ENCODE data around the gene C1QTNF1. TPM values are rescaled to one million over a fixed set of nuclear protein-coding genes. Genes with fewer than 3 reads are reported as not detected.

C1QTNF1 gene
- total RNA-seq, 1 experiment from 2014 or later: 18.6 TPM

DNA sequence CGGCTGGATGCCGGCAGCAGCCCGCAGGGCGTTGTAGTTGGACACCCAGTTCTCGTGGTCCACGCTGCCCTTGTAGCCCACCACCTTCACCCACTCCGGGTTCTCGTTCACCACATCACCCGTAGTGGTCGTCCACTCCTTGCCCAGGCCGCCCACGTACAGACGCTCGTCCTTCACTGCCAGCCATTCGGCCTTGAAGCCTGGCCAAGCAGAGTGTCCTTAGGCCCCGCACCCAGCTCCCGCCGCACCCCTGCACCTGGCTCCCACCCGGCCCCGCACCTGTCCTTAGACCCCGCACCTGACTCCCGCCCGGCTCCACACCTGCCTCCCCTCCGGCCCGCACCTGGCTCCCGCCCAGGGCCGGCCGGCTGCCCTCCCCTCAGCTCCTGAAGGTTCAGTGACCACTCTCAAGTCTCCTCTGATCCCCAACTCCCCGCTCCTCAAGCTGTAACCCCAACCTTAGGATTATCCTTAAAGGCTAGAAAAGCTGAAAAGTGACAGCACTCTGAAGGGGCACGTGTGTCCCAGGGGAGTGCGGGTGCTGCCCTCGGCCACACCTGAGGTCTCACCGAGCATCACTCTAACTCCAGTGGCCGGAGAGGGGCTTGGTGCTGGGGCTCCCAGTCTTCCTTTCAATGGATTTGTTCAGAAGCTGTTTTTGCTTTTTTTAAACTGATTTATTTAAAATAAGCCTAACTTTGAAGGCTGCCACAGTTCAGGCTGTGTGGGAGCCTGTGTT, 28.8 kb upstream of the C1QTNF1 start:
- H3K9me2 ChIP-seq (replicated peaks; ENCODE audit: low read length): no peaks in the 10 kb centered on the region
- H3K9ac ChIP-seq (ENCODE audit: low read length): peak overlapping the region; percentile 60
- ATAC-seq (no peak), DNase-seq (no peak)
- peaks cover 46% of the 10 kb centered on the region for H3K4me1 ChIP-seq (ENCODE audit: insufficient read depth, low read length)
- H3K27me3 ChIP-seq (ENCODE audit: low read length): no peaks in the 10 kb centered on the region
- no peak overlapping the region for H2AFZ ChIP-seq (ENCODE audit: low read length)
- peaks cover 13% of the 10 kb centered on the region for H4K20me1 ChIP-seq (ENCODE audit: low read length)
- H3K4me2 ChIP-seq (ENCODE audit: low read length): peak overlapping the region; percentile 65
- CTCF ChIA-PET: interaction anchor here (0.7 to 1.8 kb wide), 3 partner anchors 10 to 79 kb away, joined by 3 to 9 read pairs (median 4); partner anchors contain the start of gene ENGASE
- H3K36me3 ChIP-seq (ENCODE audit: low read depth, low read length): peaks cover 77% of the 10 kb centered on the region
- TF ChIP-seq EZH2phosphoT487 (IDR thresholded peaks at IDR 0.05; ENCODE audit: borderline replicate concordance, low read length): no peak
- H3K79me2 ChIP-seq (ENCODE audit: low read length): peaks cover 86% of the 10 kb centered on the region
- H3K27ac ChIP-seq (ENCODE audit: low read length): peak overlapping the region; percentile 91
- intact Hi-C loops (cut with micrococcal nuclease): no loop called here
- H3K4me3 ChIP-seq (ENCODE audit: low read length): peak overlapping the region; percentile 9; the same call in 1 of the 2 replicates
- no peaks in the 10 kb centered on the region for H3K9me3 ChIP-seq (ENCODE audit: low read length)
- POLR2A ChIA-PET (ENCODE audit: unreplicated experiment): interaction anchor here (0.6 kb wide), 1 partner anchor 28 kb away, joined by 6 read pairs; no protein-coding TSS in a partner anchor
- BruUV-seq (replicated peaks): no TSS peak
- peaks cover 12% of the 10 kb centered on the region for H3F3A ChIP-seq (ENCODE audit: low read length, unreplicated experiment)

DNA sequence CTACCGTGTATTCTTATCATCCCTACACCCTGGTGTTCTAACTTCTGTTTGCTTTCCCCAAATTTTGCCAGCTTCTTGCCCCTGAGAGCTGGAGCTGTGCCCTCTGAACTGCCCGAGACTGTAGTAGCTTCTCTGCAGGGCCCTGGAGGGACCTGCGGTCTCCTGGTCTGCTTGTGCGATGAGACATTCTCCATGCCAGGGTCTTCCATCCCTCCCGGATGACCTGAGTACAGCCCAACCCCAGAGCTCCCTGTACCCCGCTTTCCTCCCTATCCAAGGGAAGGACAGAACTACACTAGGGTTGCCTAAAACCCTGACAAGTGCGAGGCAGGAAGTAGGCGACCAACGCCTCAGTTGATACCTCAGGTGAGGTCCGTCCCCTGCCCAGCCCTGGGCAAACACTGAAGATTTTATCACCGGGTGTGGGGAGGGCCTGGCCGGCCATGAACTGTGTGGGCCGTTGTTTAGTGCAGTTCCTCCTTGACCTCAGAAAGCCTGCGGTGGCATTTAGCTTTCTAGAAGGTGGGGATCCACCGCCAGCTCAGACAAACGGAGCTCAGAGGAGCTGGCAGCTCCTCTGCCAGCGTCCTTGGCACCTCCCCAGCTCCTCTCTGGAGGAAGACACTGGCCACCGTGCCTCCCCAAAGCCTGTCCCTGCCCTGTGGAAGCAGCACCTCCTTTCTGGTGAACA, 28.1 kb upstream of the C1QTNF1 start:
- H3K4me3 ChIP-seq (ENCODE audit: low read length): peak overlapping the region; percentile 9; the same call in 1 of the 2 replicates
- H3K27me3 ChIP-seq (ENCODE audit: low read length): no peaks in the 10 kb centered on the region
- H3K27ac ChIP-seq (ENCODE audit: low read length): peak overlapping the region; percentile 91
- ChIA-PET CTCF (interaction anchor here (0.6 to 1.8 kb wide), 9 partner anchors 9 to 454 kb away, joined by 3 to 9 read pairs (median 4); partner anchors contain the start of gene ENGASE), POLR2A (ENCODE audit: unreplicated experiment) (interaction anchor here (0.6 to 1.4 kb wide), 11 partner anchors 9 to 1711 kb away, joined by 3 to 25 read pairs (median 4); partner anchors contain the start of gene CANT1)
- TSS peak; percentile 28 for BruUV-seq (replicated peaks)
- DNase-seq (peak; percentile 96), ATAC-seq (peak; percentile 79)
- H3K4me2 ChIP-seq (ENCODE audit: low read length): peak overlapping the region; percentile 65
- H2AFZ ChIP-seq (ENCODE audit: low read length): no peak overlapping the region
- H3K9me2 ChIP-seq (replicated peaks; ENCODE audit: low read length): no peaks in the 10 kb centered on the region
- intact Hi-C loops (cut with micrococcal nuclease): no loop called here
- H3K9ac ChIP-seq (ENCODE audit: low read length): peak overlapping the region; percentile 60
- peaks cover 48% of the 10 kb centered on the region for H3K4me1 ChIP-seq (ENCODE audit: insufficient read depth, low read length)
- peaks cover 12% of the 10 kb centered on the region for H3F3A ChIP-seq (ENCODE audit: low read length, unreplicated experiment)
- peaks cover 13% of the 10 kb centered on the region for H4K20me1 ChIP-seq (ENCODE audit: low read length)
- peaks cover 93% of the 10 kb centered on the region for H3K79me2 ChIP-seq (ENCODE audit: low read length)
- H3K36me3 ChIP-seq (ENCODE audit: low read depth, low read length): peaks cover 72% of the 10 kb centered on the region
- no peaks in the 10 kb centered on the region for H3K9me3 ChIP-seq (ENCODE audit: low read length)
- no peak for TF ChIP-seq EZH2 (IDR thresholded peaks at IDR 0.05; ENCODE audit: low read length, unreplicated experiment)
- TF ChIP-seq EZH2phosphoT487 (IDR thresholded peaks at IDR 0.05; ENCODE audit: borderline replicate concordance, low read length): no peak
- TF ChIP-seq, protein P1, sequence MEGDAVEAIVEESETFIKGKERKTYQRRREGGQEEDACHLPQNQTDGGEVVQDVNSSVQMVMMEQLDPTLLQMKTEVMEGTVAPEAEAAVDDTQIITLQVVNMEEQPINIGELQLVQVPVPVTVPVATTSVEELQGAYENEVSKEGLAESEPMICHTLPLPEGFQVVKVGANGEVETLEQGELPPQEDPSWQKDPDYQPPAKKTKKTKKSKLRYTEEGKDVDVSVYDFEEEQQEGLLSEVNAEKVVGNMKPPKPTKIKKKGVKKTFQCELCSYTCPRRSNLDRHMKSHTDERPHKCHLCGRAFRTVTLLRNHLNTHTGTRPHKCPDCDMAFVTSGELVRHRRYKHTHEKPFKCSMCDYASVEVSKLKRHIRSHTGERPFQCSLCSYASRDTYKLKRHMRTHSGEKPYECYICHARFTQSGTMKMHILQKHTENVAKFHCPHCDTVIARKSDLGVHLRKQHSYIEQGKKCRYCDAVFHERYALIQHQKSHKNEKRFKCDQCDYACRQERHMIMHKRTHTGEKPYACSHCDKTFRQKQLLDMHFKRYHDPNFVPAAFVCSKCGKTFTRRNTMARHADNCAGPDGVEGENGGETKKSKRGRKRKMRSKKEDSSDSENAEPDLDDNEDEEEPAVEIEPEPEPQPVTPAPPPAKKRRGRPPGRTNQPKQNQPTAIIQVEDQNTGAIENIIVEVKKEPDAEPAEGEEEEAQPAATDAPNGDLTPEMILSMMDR (conservative IDR thresholded peaks at IDR 0.05; ENCODE audit: low read depth, low read length): no peak

DNA sequence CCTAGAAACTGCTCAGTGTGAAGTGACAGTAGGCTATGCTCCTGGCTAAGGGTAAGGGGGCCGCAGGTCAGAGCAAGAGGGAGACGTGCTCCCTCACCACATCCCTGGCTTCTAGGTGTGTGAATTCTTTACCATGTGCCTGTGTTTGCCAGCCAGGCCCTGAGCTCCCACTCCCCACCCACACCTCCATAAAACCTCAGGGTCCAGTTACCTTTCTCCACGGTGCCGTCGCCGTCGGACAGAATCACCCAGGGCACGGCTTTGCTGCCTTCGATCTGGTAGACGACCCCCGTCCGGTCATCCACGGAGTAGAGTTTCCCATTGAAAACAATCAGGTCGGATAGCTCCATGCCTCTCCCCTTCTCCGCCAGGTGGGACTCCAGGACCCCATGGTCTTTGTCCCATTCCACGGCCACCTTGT, 27.2 kb upstream of the C1QTNF1 start:
- no peak overlapping the region for H2AFZ ChIP-seq (ENCODE audit: low read length)
- peaks cover 48% of the 10 kb centered on the region for H3K4me1 ChIP-seq (ENCODE audit: insufficient read depth, low read length)
- H3K27me3 ChIP-seq (ENCODE audit: low read length): no peaks in the 10 kb centered on the region
- peaks cover 97% of the 10 kb centered on the region for H3K79me2 ChIP-seq (ENCODE audit: low read length)
- no peaks in the 10 kb centered on the region for H3K9me2 ChIP-seq (replicated peaks; ENCODE audit: low read length)
- peak overlapping the region; percentile 60 for H3K9ac ChIP-seq (ENCODE audit: low read length)
- H4K20me1 ChIP-seq (ENCODE audit: low read length): peaks cover 17% of the 10 kb centered on the region
- no TSS peak for BruUV-seq (replicated peaks)
- intact Hi-C loops (cut with micrococcal nuclease): no loop called here
- peak overlapping the region; percentile 9; the same call in 1 of the 2 replicates for H3K4me3 ChIP-seq (ENCODE audit: low read length)
- CTCF ChIA-PET: interaction anchor here (0.6 to 1.8 kb wide), 5 partner anchors 9 to 131 kb away, joined by 3 to 9 read pairs (median 5); no protein-coding TSS in a partner anchor
- peak overlapping the region; percentile 65 for H3K4me2 ChIP-seq (ENCODE audit: low read length)
- POLR2A ChIA-PET (ENCODE audit: unreplicated experiment): interaction anchor here (0.8 to 1.4 kb wide), 4 partner anchors 8 to 30 kb away, joined by 3 to 25 read pairs (median 4); partner anchors contain the start of gene CANT1
- H3K9me3 ChIP-seq (ENCODE audit: low read length): no peaks in the 10 kb centered on the region
- peak overlapping the region; percentile 91 for H3K27ac ChIP-seq (ENCODE audit: low read length)
- DNase-seq: no peak
- ATAC-seq: no peak
- TF ChIP-seq EZH2phosphoT487 (IDR thresholded peaks at IDR 0.05; ENCODE audit: borderline replicate concordance, low read length) (no peak), EZH2 (IDR thresholded peaks at IDR 0.05; ENCODE audit: low read length, unreplicated experiment) (no peak)
- TF ChIP-seq, protein P1 (conservative IDR thresholded peaks at IDR 0.05; ENCODE audit: low read depth, low read length): no peak
- H3K36me3 ChIP-seq (ENCODE audit: low read depth, low read length): peaks cover 63% of the 10 kb centered on the region
- peaks cover 12% of the 10 kb centered on the region for H3F3A ChIP-seq (ENCODE audit: low read length, unreplicated experiment)

All from PC-3 (cell line).